ENCODE results near the gene WDR88.

DNA sequence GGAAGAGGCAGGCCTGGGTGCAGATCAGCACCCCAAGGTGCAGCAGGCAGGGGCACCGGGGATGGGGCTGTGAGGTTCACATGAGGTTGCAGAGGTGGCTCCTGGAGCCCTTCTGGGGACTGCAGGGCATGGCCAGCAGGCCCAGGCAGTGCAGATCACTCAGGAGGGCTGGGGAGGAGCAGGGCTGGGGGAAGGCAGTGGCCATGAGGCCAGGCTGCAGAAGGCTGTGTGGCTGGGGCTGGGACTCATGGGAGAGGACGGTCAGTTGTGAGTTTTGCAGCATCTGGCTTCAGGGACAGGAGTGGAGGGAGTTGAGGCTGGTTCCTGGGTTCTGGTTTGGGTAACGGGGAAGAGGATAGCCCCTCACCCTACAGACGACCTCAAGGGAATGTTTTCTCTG, 7.3 kb downstream of the WDR88 start:
- TF ChIP-seq POLR2AphosphoS5 (IDR thresholded peaks at IDR 0.05; ENCODE audit: low read depth) (no peak), CTCF (IDR thresholded peaks at IDR 0.05; ENCODE audit: insufficient read depth, low read length) (no peak)
